SK-N-SH treated with all-trans-retinoic acid at 6 μM for 48 hours (cell line): ENCODE measurements around the gene DEPDC4.
"Not testable (repeated sequence)": the region's sequence is repeated elsewhere in the genome, so short reads cannot be mapped to it uniquely, and the experiment has no call there.

ENCODE experiments used
- ATAC-seq: fragments of 200-7000 bp; cut with Tn5 transposase; 3 replicates; pipeline ENCODE4 v1.9.1; 2020; ENCODE audit warnings: mild to moderate bottlenecking, moderate library complexity
- ARNTL ChIP-seq: fragments of 450-650 bp; formaldehyde crosslinking; IDR thresholded peaks from 2 replicates; pipeline ENCODE4 v1.5.0; 2020; ENCODE audit warnings: low read depth, mild to moderate bottlenecking, moderate library complexity, borderline replicate concordance
- BACH2 ChIP-seq: fragments of 250-450 bp; sonication (Bioruptor Pico); IDR thresholded peaks from 2 replicates; pipeline ENCODE4 v1.9.0; 2021; ENCODE audit warnings: mild to moderate bottlenecking, borderline replicate concordance
- CSDC2 ChIP-seq: fragments of 250-450 bp; sonication (Bioruptor Pico); IDR thresholded peaks from 2 replicates; pipeline ENCODE4 v1.5.0; 2020; ENCODE audit warnings: mild to moderate bottlenecking, moderate library complexity
- ESRRG ChIP-seq: fragments of 250-450 bp; sonication (Bioruptor Pico); IDR thresholded peaks from 2 replicates; pipeline ENCODE4 v1.6.1; 2021; ENCODE audit warnings: mild to moderate bottlenecking
- GLIS3 ChIP-seq: fragments of 250-450 bp; sonication (Bioruptor Pico); IDR thresholded peaks from 2 replicates; pipeline ENCODE4 v1.5.0; 2020; ENCODE audit warnings: mild to moderate bottlenecking, moderate library complexity
- ISL1 ChIP-seq: fragments of 250-450 bp; sonication (Bioruptor Pico); IDR thresholded peaks from 2 replicates; pipeline ENCODE4 v2.1.2; 2022; ENCODE audit warnings: mild to moderate bottlenecking, moderate library complexity
- OSR1 ChIP-seq: fragments of 250-450 bp; sonication (Bioruptor Pico); IDR thresholded peaks from 2 replicates; pipeline ENCODE4 v1.8.0; 2022; ENCODE audit warnings: moderate library complexity, mild to moderate bottlenecking, inconsistent platforms
- PATZ1 ChIP-seq: fragments of 250-450 bp; sonication (Bioruptor Pico); IDR thresholded peaks from 2 replicates; pipeline ENCODE4 v1.8.0; 2020; ENCODE audit warnings: mild to moderate bottlenecking, moderate library complexity, borderline replicate concordance
- PPARA ChIP-seq: fragments of 250-450 bp; sonication (Bioruptor Pico); IDR thresholded peaks from 2 replicates; pipeline ENCODE4 v1.5.0; 2020; ENCODE audit warnings: mild to moderate bottlenecking, borderline replicate concordance
- RARB ChIP-seq: fragments of 250-450 bp; sonication (Bioruptor Pico); IDR thresholded peaks from 2 replicates; pipeline ENCODE4 v1.8.0; 2021; ENCODE audit warnings: mild to moderate bottlenecking, moderate library complexity
- SNAI2 ChIP-seq: fragments of 250-450 bp; sonication (Bioruptor Pico); IDR thresholded peaks from 2 replicates; pipeline ENCODE4 v1.5.0; 2020; ENCODE audit warnings: mild to moderate bottlenecking, moderate library complexity
- TCF4 ChIP-seq: fragments of 250-450 bp; sonication (Bioruptor Pico); IDR thresholded peaks from 2 replicates; pipeline ENCODE4 v1.8.0; 2021; ENCODE audit warnings: mild to moderate bottlenecking, moderate library complexity, borderline replicate concordance
- TOX ChIP-seq: fragments of 250-450 bp; sonication (Bioruptor Pico); IDR thresholded peaks from 2 replicates; pipeline ENCODE4 v1.8.0; 2021; ENCODE audit warnings: mild to moderate bottlenecking, moderate library complexity, borderline replicate concordance
- TSHZ2 ChIP-seq: fragments of 250-450 bp; sonication (Bioruptor Pico); IDR thresholded peaks from 2 replicates; pipeline ENCODE4 v1.5.0; 2020; ENCODE audit warnings: mild to moderate bottlenecking, moderate library complexity
- ZC3H10 ChIP-seq: fragments of 250-450 bp; sonication (Bioruptor Pico); IDR thresholded peaks from 2 replicates; pipeline ENCODE4 v1.5.1; 2021; ENCODE audit warnings: mild to moderate bottlenecking, moderate library complexity
- ZFP3 ChIP-seq: fragments of 250-450 bp; sonication (Bioruptor Pico); IDR thresholded peaks from 2 replicates; pipeline ENCODE4 v1.5.0; 2020; ENCODE audit warnings: mild to moderate bottlenecking, moderate library complexity
- ZNF565 ChIP-seq: fragments of 450-650 bp; formaldehyde crosslinking; conservative IDR thresholded peaks from 2 replicates; pipeline ENCODE4 v1.5.0; 2020; ENCODE audit warnings: low read depth, mild to moderate bottlenecking, moderate library complexity
- ZNF70 ChIP-seq: fragments of 450-650 bp; formaldehyde crosslinking; IDR thresholded peaks from 2 replicates; pipeline ENCODE4 v1.5.0; 2020; ENCODE audit warnings: mild to moderate bottlenecking, moderate library complexity
- ZNF8 ChIP-seq: fragments of 450-650 bp; formaldehyde crosslinking; IDR thresholded peaks from 2 replicates; pipeline ENCODE4 v1.5.0; 2020; ENCODE audit warnings: mild to moderate bottlenecking, moderate library complexity
- TF ChIP-seq, protein P1 (sequence below): fragments of 250-450 bp; sonication (Bioruptor Pico); IDR thresholded peaks from 2 replicates; pipeline ENCODE4 v1.8.0; 2021; ENCODE audit warnings: low read depth, mild to moderate bottlenecking, moderate library complexity, borderline replicate concordance
- TF ChIP-seq, protein P2 (sequence below): fragments of 250-450 bp; sonication (Bioruptor Pico); IDR thresholded peaks from 2 replicates; pipeline ENCODE4 v1.5.1; 2021; ENCODE audit warnings: mild to moderate bottlenecking, moderate library complexity

The DEPDC4 gene

GRCh38 chr12:100229876-100230275 is 37.0 kb downstream of the DEPDC4 start:
- ATAC-seq: no peak
- TF ChIP-seq ZC3H10 (CRISPR knock-in tag): no peak
- no peak for TF ChIP-seq TCF4
- no peak for TF ChIP-seq ZFP3 (CRISPR knock-in tag)
- no peak for TF ChIP-seq ARNTL (CRISPR knock-in tag)
- TF ChIP-seq RARB (CRISPR knock-in tag): no peak
- no peak for TF ChIP-seq ZNF70 (CRISPR knock-in tag)
- no peak for TF ChIP-seq GLIS3 (CRISPR knock-in tag)
- TF ChIP-seq, all 23 proteins: peak for 0

- TF ChIP-seq ISL1 (CRISPR knock-in tag) (no peak), GLIS3 (CRISPR knock-in tag) (no peak), SNAI2 (CRISPR knock-in tag) (no peak), ZC3H10 (CRISPR knock-in tag) (no peak), TOX (no peak), TSHZ2 (no peak), TCF4 (no peak), PATZ1 (no peak), ESRRG (CRISPR knock-in tag) (no peak), OSR1 (CRISPR knock-in tag) (no peak), BACH2 (CRISPR knock-in tag) (no peak), ZFP3 (CRISPR knock-in tag) (no peak), ZNF565 (CRISPR knock-in tag) (no peak), ZNF8 (CRISPR knock-in tag) (no peak), ARNTL (CRISPR knock-in tag) (no peak), ZNF70 (CRISPR knock-in tag) (no peak)
- TF ChIP-seq, protein P1, sequence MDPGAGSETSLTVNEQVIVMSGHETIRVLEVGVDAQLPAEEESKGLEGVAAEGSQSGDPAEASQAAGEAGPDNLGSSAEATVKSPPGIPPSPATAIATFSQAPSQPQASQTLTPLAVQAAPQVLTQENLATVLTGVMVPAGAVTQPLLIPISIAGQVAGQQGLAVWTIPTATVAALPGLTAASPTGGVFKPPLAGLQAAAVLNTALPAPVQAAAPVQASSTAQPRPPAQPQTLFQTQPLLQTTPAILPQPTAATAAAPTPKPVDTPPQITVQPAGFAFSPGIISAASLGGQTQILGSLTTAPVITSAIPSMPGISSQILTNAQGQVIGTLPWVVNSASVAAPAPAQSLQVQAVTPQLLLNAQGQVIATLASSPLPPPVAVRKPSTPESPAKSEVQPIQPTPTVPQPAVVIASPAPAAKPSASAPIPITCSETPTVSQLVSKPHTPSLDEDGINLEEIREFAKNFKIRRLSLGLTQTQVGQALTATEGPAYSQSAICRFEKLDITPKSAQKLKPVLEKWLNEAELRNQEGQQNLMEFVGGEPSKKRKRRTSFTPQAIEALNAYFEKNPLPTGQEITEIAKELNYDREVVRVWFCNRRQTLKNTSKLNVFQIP (CRISPR knock-in tag): no peak
- TF ChIP-seq, protein P2, sequence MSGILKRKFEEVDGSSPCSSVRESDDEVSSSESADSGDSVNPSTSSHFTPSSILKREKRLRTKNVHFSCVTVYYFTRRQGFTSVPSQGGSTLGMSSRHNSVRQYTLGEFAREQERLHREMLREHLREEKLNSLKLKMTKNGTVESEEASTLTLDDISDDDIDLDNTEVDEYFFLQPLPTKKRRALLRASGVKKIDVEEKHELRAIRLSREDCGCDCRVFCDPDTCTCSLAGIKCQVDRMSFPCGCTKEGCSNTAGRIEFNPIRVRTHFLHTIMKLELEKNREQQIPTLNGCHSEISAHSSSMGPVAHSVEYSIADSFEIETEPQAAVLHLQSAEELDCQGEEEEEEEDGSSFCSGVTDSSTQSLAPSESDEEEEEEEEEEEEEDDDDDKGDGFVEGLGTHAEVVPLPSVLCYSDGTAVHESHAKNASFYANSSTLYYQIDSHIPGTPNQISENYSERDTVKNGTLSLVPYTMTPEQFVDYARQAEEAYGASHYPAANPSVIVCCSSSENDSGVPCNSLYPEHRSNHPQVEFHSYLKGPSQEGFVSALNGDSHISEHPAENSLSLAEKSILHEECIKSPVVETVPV (CRISPR knock-in tag): no peak
- ATAC-seq: peak; percentile 77
These were observed 37.7 kb downstream of the DEPDC4 start for GRCh38 chr12:100229036-100229635.

DNA sequence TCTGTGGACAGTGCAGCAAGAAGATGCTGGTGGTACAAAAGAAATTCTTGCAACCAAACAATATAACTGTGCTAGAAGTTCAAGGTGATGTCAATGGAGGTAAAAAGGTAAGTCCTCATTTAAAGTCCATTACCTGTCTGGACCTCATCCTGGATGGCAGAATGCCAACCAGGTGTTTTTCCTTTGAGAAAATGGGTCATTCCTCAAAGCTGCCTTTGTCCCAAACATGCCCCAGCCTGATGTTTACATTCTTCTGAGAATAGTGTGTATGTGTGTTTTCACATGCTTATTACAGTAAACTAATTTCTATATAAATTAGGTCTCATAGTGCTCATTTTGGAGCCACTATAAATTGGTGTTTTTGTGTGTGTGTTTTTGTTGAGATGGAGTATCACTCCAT is 41.4 kb downstream of the DEPDC4 start:
- no peak for ATAC-seq
- TF ChIP-seq PPARA (CRISPR knock-in tag): no peak
- TF ChIP-seq PATZ1: no peak
- TF ChIP-seq ZC3H10 (CRISPR knock-in tag): no peak
- no peak for TF ChIP-seq ESRRG (CRISPR knock-in tag)
- no peak for TF ChIP-seq TOX
- TF ChIP-seq CSDC2: no peak
- TF ChIP-seq ISL1 (CRISPR knock-in tag): no peak
- TF ChIP-seq, protein P1 (CRISPR knock-in tag): no peak
- no peak for TF ChIP-seq RARB (CRISPR knock-in tag)
- TF ChIP-seq BACH2 (CRISPR knock-in tag): no peak
- no peak for TF ChIP-seq ZNF70 (CRISPR knock-in tag)

- ATAC-seq: not testable (repeated sequence)
These were observed 44.7 kb downstream of the DEPDC4 start for GRCh38 chr12:100222173-100222572.
